Measurements from ENCODE around the gene RBFOX1. TPM values are rescaled to one million over a fixed set of nuclear protein-coding genes. Genes with fewer than 3 reads are reported as not detected.

The RBFOX1 gene
- total RNA-seq, 1 donor from 2014 or later = 3.1 TPM

DNA sequence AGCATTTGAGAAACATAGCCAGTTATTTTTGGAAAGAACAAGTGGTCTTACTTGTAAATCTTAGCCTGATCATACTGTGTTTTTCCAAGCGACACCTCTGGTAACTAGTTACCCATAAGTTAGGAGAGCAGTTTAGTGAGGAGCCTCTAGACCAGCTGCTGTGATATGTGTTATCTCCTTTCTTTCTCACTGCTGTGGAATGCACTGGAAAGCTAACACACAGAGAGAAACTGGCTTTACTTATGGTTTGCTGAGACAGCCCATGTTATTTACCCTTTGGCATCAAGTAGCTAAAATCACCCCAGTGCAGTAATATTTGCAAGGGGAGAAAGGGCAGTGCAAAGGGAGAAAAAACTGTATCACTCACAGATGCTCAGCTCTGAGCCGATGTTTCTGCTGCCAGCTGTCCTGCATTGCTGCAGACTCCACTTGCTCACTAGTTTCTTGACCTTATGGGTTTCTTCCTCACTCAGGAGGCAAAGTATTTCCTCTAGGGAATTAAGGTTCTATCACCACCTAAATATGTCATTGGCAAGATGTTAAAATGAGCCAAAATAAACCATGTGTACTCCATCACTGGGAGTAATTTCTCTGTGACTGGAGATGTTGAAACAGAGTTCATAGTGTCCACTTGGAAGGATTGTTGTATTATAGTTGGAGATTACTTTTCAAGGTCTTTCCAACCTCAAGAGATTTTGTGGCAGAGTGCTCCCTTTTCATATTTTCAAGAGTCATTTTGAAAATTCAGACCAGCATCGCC, 2.3 kb downstream of the RBFOX1 start:
- DNase-seq (ENCODE audit: low spot score) = peak; percentile 70

GRCh38 chr16:7335991-7336634, 3.5 kb downstream of the RBFOX1 start:
- no peak for DNase-seq (ENCODE audit: low spot score)

DNA sequence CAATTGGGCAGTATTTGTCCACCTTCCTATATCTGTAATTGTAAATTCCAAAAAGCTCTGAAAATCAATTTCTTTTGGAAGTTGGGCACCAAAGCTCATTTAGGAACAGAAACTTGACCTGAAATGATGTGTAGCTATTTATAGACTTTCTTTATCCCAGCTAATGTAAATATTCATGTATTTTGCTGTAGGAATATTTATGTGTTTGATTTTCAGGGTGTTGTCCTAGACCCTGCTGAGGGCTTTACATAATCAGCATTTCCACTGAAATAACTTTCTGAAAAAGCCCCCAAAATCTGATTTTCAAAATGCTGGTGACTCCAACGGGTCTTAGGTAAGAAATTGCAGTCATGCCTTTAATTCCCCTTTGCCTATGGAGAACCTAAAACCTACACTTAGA, 4.1 kb downstream of the RBFOX1 start:
- DNase-seq (ENCODE audit: low spot score) = no peak

- DNase-seq (ENCODE audit: low spot score) = no peak
Observed at GRCh38 chr16:7338826-7339225, 6.2 kb downstream of the RBFOX1 start.

- no peak for DNase-seq (ENCODE audit: low spot score)
Observed at GRCh38 chr16:7339700-7340099, 7.1 kb downstream of the RBFOX1 start.

- no peak for DNase-seq (ENCODE audit: low spot score)
Observed at GRCh38 chr16:7340938-7341337, 8.3 kb downstream of the RBFOX1 start.

DNA sequence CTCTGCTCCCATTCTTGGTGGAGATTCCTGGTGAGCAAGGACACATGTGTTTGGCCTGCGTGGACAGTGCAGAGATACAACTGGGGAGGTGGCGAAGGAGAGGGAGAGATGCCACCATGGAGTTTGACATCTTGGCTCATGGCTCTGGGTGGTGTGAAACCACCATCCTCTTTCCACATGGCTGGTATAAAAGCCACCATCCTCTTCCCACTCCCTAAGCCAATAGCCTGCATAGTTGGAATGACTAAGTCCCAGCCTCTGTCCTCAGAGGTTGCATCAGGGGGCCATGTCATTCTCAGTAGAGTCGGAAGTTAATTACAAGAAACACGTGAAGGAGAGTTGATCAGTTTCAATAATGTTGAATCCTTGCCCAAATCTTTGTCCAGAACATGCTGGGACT, 10.0 kb downstream of the RBFOX1 start:
- DNase-seq (ENCODE audit: low spot score) = no peak

DNA sequence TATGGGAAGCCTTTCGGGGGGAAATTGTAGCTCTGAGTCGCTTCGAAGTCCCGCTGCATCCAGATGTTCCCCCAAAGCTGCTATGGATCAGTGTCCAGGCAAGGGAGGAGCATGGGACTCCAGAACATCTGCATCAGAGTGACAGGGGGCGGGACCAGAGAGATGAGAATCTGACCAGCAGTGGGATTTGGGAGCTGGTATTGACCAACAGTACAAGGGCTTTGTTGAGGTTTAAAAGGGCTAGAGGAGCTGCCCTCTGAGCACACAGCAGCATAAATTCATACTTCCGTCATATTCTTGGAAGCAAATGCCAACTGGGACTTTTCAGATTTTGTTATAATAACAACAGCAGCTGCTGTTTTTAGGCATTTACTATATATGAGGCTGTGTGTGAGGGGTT, 10.6 kb downstream of the RBFOX1 start:
- DNase-seq (ENCODE audit: low spot score) = peak; percentile 69

- peak; percentile 45 for DNase-seq (ENCODE audit: low spot score)
Observed at GRCh38 chr16:7344830-7345780, 12.5 kb downstream of the RBFOX1 start.

DNA sequence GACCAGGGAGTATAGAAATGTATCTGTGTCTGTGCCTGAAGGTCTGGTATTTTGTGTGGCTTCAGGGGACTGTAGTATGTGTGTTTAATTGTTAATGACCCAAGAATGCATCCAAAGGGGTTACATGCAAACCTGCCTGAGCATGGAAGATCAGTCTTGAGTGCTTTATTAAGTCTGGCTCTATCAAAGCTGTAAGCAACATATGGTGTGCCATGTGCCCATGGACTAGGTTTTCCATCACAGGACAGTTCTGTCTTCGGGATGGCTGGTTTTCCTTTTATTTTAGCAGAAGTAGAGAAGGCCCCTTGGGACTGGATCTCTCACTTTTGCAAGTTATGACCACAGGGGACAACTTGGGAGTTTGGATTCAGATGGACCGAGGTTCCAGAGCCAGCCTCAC, 18.2 kb downstream of the RBFOX1 start:
- DNase-seq (ENCODE audit: low spot score) = no peak

- no peak for DNase-seq (ENCODE audit: low spot score)
Observed at GRCh38 chr16:7351610-7352510, 19.2 kb downstream of the RBFOX1 start.

DNA sequence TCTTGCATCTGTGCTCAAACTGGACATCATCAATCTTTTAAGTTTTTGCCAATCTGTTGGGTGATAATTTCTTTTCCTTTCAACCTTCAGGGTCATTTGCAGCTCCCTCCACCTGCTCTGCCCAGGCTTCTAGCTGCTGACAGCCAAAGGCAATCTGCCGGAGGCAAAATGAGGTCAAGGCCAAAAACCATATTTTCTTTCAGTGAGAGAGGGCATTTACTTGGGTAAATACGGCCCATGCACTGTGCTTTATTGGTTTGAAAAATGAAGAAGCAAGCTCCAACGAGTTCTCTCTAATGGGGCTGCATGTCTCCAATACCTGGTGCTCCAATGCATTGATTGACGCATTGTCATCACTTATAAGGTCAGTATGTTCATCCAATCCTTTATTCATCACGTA, 23.1 kb downstream of the RBFOX1 start:
- no peak for DNase-seq (ENCODE audit: low spot score)

- DNase-seq (ENCODE audit: low spot score) = no peak
Observed at GRCh38 chr16:7361416-7362129, 28.9 kb downstream of the RBFOX1 start.

- DNase-seq (ENCODE audit: low spot score) = no peak
Observed at GRCh38 chr16:7362231-7362630, 29.6 kb downstream of the RBFOX1 start.

DNA sequence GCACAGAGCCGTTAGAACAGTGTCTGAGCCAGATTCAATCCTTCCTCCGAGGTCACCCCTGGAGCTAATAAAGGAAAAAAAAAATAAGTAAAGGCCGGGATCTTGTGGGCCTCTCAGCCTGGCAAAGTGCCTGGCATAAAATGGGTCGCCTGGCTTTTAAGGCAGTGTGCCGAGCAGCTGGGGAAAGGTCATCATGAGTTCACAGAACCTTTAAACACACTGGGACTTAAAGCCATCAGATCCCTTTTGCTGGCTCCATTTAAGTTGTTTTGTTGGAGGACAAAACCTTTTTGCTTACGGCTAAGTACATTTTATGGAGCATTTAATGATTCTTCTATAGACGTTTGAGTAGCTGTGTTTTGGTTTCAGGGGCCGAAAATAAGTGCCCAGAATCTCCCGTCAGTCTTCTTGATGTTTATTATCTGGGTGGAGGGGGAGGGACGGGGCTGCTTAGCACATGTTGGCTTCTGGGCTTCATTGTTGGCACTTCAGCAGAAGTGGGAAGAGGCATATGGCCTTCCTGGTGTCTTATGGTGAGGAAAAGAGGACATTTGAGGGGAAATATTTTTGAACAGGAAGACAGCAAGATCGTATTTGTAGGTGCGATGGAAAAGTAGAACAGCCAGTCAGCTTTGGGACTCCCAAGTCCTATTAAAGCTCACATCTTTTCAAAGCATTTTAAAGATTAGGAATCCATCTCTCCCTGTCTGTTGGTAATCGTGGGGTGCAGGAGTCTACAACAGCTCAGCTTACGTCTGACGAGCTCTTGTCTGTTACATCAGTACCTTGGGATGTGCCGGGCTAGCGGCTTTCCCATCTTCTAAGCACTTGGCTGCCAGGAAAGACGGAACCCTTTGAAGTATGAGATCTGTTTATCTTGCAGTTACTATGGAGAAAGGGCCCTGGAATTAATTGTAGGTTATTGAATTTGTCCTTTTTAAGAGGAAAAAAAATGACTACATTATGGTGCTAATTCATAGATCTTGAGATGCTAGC, 31.1 kb downstream of the RBFOX1 start:
- DNase-seq (ENCODE audit: low spot score) = peak; percentile 92

GRCh38 chr16:7366041-7366440, 33.4 kb downstream of the RBFOX1 start:
- DNase-seq (ENCODE audit: low spot score) = no peak

DNA sequence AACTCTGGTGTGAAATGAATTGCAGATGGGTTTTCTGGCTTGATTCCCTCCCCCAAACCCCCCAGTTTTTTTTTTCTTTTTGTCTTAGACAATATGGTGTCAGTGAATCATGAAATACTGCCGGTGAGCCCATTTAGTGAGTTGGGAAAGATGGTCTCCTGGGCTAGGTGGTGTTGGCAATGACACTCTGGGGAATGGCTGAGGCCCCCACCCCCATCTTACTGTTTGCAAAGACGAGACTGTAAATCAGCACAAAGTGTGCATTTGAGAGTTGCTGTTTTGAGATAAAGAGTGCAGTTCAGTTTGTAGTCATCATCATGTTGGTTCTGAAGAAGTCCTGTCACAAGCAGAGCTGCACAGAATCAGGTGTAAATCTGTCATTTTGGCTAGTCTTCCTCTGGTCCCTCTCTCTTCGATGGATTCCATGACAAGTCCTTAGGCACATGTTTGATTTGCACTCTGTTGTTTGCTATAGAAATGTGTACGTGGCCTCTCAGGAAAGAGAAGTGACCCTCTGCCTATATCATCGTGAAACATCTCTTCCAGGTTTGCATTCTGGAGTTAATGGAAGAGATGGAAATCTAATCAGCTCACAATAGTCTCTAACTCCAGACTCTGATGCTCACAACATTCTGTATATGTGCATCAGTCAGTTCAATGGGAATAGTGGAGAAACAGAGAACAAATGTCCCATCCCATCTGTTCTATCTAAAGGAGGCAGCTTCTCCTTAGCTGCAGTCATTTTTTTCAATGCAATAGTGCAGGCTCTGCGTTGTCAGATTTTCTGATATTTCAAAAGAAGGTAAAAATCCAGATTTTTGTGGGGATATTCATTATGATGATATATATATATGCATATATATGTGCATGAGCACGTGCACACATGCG, 34.6 kb downstream of the RBFOX1 start:
- no peak for DNase-seq (ENCODE audit: low spot score)

GRCh38 chr16:7369204-7369603, 36.6 kb downstream of the RBFOX1 start:
- DNase-seq (ENCODE audit: low spot score) = no peak

All from umbilical cord (tissue), 2 donors.